Upper lobe of left lung (tissue), 6 donors: ENCODE measurements around the gene PTPRC. TPM values are rescaled to one million over a fixed set of nuclear protein-coding genes. Genes with fewer than 3 reads are reported as not detected.
A peak's percentile ranks its signal among the peaks of the same experiment; 100 is the strongest.

Experiments
- ATAC-seq, 2 donors: fragments of 200-7000 bp; cut with Tn5 transposase; one replicate each; pipeline ENCODE4 v1.9.1; 2022; ENCODE audit warnings: mild to moderate bottlenecking in 2 of 2, moderate library complexity in 2 of 2; ENCODE audit not compliant: low FRiP score in 2 of 2
- DNase-seq, 2 donors: peaks; one replicate each; pipeline ENCODE4 v3.0.0-alpha.2; 2019 to 2020
- H3K27ac ChIP-seq, 4 donors: fragments of 200-600 bp; sonication (generic); one replicate each; pipeline ENCODE4 v1.5.1; 2016 to 2019
- H3K27me3 ChIP-seq, 4 donors: fragments of 200-600 bp; sonication (generic); one replicate each; pipeline ENCODE4 v1.5.1; 2017 to 2019
- H3K36me3 ChIP-seq, 4 donors: fragments of 200-600 bp; sonication (generic); one replicate each; pipeline ENCODE4 v1.5.1; 2016 to 2019
- H3K4me1 ChIP-seq, 4 donors: fragments of 200-600 bp; sonication (generic); one replicate each; pipeline ENCODE4 v1.5.1; 2018 to 2019
- H3K4me3 ChIP-seq, 4 donors: fragments of 200-600 bp; sonication (generic); one replicate each; pipeline ENCODE4 v1.5.1; 2017 to 2019; ENCODE audit warnings: mild to moderate bottlenecking in 2 of 4, moderate library complexity in 1 of 4
- H3K9me3 ChIP-seq, 4 donors: fragments of 200-600 bp; sonication (generic); one replicate each; pipeline ENCODE4 v1.5.1; 2018 to 2019
- CTCF ChIP-seq, 6 experiments: fragments of 450-650 bp in 4 of 6; fragments of 200-600 bp in 2 of 6; sonication (generic) in 2 of 6; IDR thresholded peaks; one replicate each; pipeline ENCODE4 v1.5.1; 2016 to 2019; ENCODE audit warnings: antibody characterized with exemption in 6 of 6
- EP300 ChIP-seq, 4 donors: sonication (generic); formaldehyde crosslinking; IDR thresholded peaks; one replicate each; pipeline ENCODE4 v1.5.1; 2017; ENCODE audit warnings: antibody characterized with exemption in 4 of 4, control low read depth in 2 of 4
- POLR2A ChIP-seq, 4 donors: fragments of 450-650 bp; IDR thresholded peaks; one replicate each; pipeline ENCODE4 v1.5.1; 2016 to 2017; ENCODE audit warnings: antibody characterized with exemption in 4 of 4, mild to moderate bottlenecking in 2 of 4
- POLR2AphosphoS5 ChIP-seq, 2 donors: sonication (generic); formaldehyde crosslinking; IDR thresholded peaks; one replicate each; pipeline ENCODE4 v1.5.1; 2017; ENCODE audit warnings: antibody characterized with exemption in 2 of 2
- WGBS, 2 donors: methylation state at CpG; one replicate each; pipeline ENCODE4 v1.1.5; 2017 to 2018; 5-methylcytosine and 5-hydroxymethylcytosine counted together
- total RNA-seq, 6 donors: library from RNA; depleted of rRNA in 4 of 6; stranded (reverse); fragments of >200 nt in 4 of 6; gene quantifications; one replicate each; pipeline versions ENCODE4 v1.1.0 to v1.2.1, GENCODE V29; 2016 to 2021
- donor health status: DM: no; HTN: no; CAD: no; lungs with moderate emphysema.
- donor health status: DM: no; HTN: yes; CAD: no; lungs with severe emphysema.

PTPRC gene
- total RNA-seq, 6 donors from 2014 or later: 70.2 to 171 (median 101) TPM

- DNase-seq: peak in 1 of 2 donors; percentile 45
- Histone ChIP-seq H3K36me3 (no peaks in the 10 kb centered on the region), H3K9me3 (no peaks in the 10 kb centered on the region), H3K4me1 (no peaks in the 10 kb centered on the region), H3K27me3 (no peaks in the 10 kb centered on the region), H3K4me3 (no peak overlapping the region), H3K27ac (peak overlapping the region; percentile 33 to 68 (median 50))
- 58 to 73% methylated on average over 2 of the region's 2 CpGs for WGBS, 2 donors
- no peak for ATAC-seq
- TF ChIP-seq CTCF (IDR thresholded peaks at IDR 0.05): no peak
- TF ChIP-seq POLR2AphosphoS5 (IDR thresholded peaks at IDR 0.05): no peak
- no peak for TF ChIP-seq POLR2A (IDR thresholded peaks at IDR 0.05)
- TF ChIP-seq EP300 (IDR thresholded peaks at IDR 0.05): no peak
These were observed 5.1 kb upstream of the PTPRC start for GRCh38 chr1:198633675-198634121.

- ATAC-seq: no peak
- DNase-seq: no peak
- Histone ChIP-seq H3K36me3 (no peaks in the 10 kb centered on the region), H3K27ac (no peak overlapping the region), H3K27me3 (no peaks in the 10 kb centered on the region), H3K9me3 (no peaks in the 10 kb centered on the region), H3K4me1 (no peaks in the 10 kb centered on the region), H3K4me3 (no peak overlapping the region)
- TF ChIP-seq POLR2AphosphoS5 (IDR thresholded peaks at IDR 0.05): no peak
- no peak for TF ChIP-seq CTCF (IDR thresholded peaks at IDR 0.05)
- no peak for TF ChIP-seq POLR2A (IDR thresholded peaks at IDR 0.05)
- no peak for TF ChIP-seq EP300 (IDR thresholded peaks at IDR 0.05)
These were observed 2.9 kb upstream of the PTPRC start for GRCh38 chr1:198635964-198636363.

- TF ChIP-seq POLR2A (IDR thresholded peaks at IDR 0.05) (no peak), POLR2AphosphoS5 (IDR thresholded peaks at IDR 0.05) (no peak)
- H3K4me3 ChIP-seq: no peak overlapping the region
- H3K27me3 ChIP-seq: no peaks in the 10 kb centered on the region
- H3K36me3 ChIP-seq: no peaks in the 10 kb centered on the region
- ATAC-seq: no peak
- H3K4me1 ChIP-seq: no peaks in the 10 kb centered on the region
- no peak for DNase-seq
- H3K9me3 ChIP-seq: no peaks in the 10 kb centered on the region
- WGBS, 2 donors: 87 to 88% methylated on average over 2 of the region's 2 CpGs
- H3K27ac ChIP-seq: peak overlapping the region in 1 of 4 donors; percentile 8
These were observed 2.4 kb upstream of the PTPRC start for GRCh38 chr1:198636391-198636790.

GRCh38 chr1:198637157-198637556 is 1.7 kb upstream of the PTPRC start:
- H3K9me3 ChIP-seq: no peaks in the 10 kb centered on the region
- WGBS, 2 donors: 80 to 82% methylated on average over 2 of the region's 2 CpGs
- no peak for ATAC-seq
- H3K4me3 ChIP-seq: no peak overlapping the region
- no peaks in the 10 kb centered on the region for H3K27me3 ChIP-seq
- H3K27ac ChIP-seq: no peak overlapping the region
- no peak for DNase-seq
- no peaks in the 10 kb centered on the region for H3K4me1 ChIP-seq
- H3K36me3 ChIP-seq: no peaks in the 10 kb centered on the region
- no peak for TF ChIP-seq EP300 (IDR thresholded peaks at IDR 0.05)
- TF ChIP-seq POLR2A (IDR thresholded peaks at IDR 0.05): no peak
- no peak for TF ChIP-seq POLR2AphosphoS5 (IDR thresholded peaks at IDR 0.05)
- TF ChIP-seq CTCF (IDR thresholded peaks at IDR 0.05): no peak

GRCh38 chr1:198637916-198638437 is 863 bp upstream of the PTPRC start:
- ATAC-seq (no peak), DNase-seq (no peak)
- Histone ChIP-seq H3K4me1 (no peaks in the 10 kb centered on the region), H3K27me3 (no peaks in the 10 kb centered on the region), H3K36me3 (no peaks in the 10 kb centered on the region), H3K4me3 (no peak overlapping the region), H3K27ac (peak overlapping the region in 3 of 4 donors; percentile 54 to 77 (median 76)), H3K9me3 (no peaks in the 10 kb centered on the region)
- TF ChIP-seq EP300 (IDR thresholded peaks at IDR 0.05) (no peak), CTCF (IDR thresholded peaks at IDR 0.05) (no peak), POLR2A (IDR thresholded peaks at IDR 0.05) (no peak), POLR2AphosphoS5 (IDR thresholded peaks at IDR 0.05) (no peak)
- WGBS, 2 donors: 80 to 90% methylated on average over 1 of the region's 1 CpG
